Esophagus (tissue), 2 donors: ENCODE data around the gene GPR42. TPM values are rescaled to one million over a fixed set of nuclear protein-coding genes. Genes with fewer than 3 reads are reported as not detected.
"Not testable (repeated sequence)": the region's sequence is repeated elsewhere in the genome, so short reads cannot be mapped to it uniquely, and the experiment has no call there.

ENCODE experiments used
- H3K27ac ChIP-seq, 2 donors: one replicate each; pipeline ENCODE4 v1.5.1; 2013; ENCODE audit warnings: low read depth in 2 of 2, mild to moderate bottlenecking in 2 of 2, inconsistent platforms in 1 of 2, low read length in 1 of 2, moderate library complexity in 1 of 2
- H3K27me3 ChIP-seq, 2 donors: one replicate each; pipeline ENCODE4 v1.6.1; 2013; ENCODE audit warnings: low read length in 2 of 2, control low read depth in 1 of 2, mild to moderate bottlenecking in 1 of 2; ENCODE audit not compliant: insufficient read depth in 2 of 2, control insufficient read depth in 1 of 2
- H3K36me3 ChIP-seq, 2 donors: one replicate each; pipeline ENCODE4 v1.6.1; 2013; ENCODE audit warnings: low read length in 1 of 2; ENCODE audit not compliant: control insufficient read depth in 2 of 2, insufficient read depth in 2 of 2
- H3K4me1 ChIP-seq, 2 donors: one replicate each; pipeline ENCODE4 v1.6.1; 2013; ENCODE audit warnings: low read length in 1 of 2; ENCODE audit not compliant: control insufficient read depth in 2 of 2, insufficient read depth in 2 of 2
- H3K4me3 ChIP-seq, 2 donors: one replicate each; pipeline ENCODE4 v1.5.1; 2013; ENCODE audit warnings: low read length in 2 of 2, mild to moderate bottlenecking in 2 of 2, low read depth in 1 of 2, moderate library complexity in 1 of 2
- H3K9me3 ChIP-seq, 2 donors: one replicate each; pipeline ENCODE4 v1.6.1; 2013; ENCODE audit warnings: mild to moderate bottlenecking in 2 of 2, low read depth in 1 of 2, low read length in 1 of 2, moderate library complexity in 1 of 2; ENCODE audit not compliant: control insufficient read depth in 2 of 2, insufficient read depth in 1 of 2
- WGBS, 2 donors: extraction: QIAGEN DNeasy Blood & Tissue Kit; methylation state at CpG; one replicate each; pipeline ENCODE4 v1.1.7; 2013; 5-methylcytosine and 5-hydroxymethylcytosine counted together
- polyA plus RNA-seq, 2 donors: library from polyadenylated mRNA; stranded (reverse); fragments of 200-250 nt; gene quantifications; one replicate each; pipeline ENCODE4 v1.2.3, GENCODE V29; 2013
- donor health status: healthy with polysubstance abuse.
- donor health status: Bipolar disorder and iron deficiency.

GPR42 gene
- polyA plus RNA-seq, 2 donors = not detected

DNA sequence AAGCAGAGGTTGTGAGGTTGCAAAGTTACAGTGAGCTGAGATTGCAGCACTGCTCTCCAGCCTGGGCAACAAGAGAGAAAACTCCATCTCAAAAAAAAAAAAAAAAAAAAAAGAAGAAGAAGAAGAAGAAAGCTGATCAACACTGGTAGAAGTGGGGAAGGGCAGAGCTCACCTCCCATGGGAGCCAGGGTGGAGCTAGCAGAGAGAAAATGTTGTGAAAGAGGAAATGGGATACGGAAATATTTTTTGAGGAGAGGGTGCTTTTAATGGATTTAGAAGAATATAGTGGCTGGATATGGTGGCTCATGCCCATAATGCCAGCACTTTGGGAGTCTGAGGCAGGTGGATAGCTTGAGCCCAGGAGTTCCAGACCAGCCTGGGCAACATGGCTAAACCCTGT is 6.8 kb downstream of the GPR42 start:
- Histone ChIP-seq H3K4me3 (no peak overlapping the region), H3K27me3 (no peaks in the 10 kb centered on the region), H3K27ac (no peak overlapping the region), H3K36me3 (no peaks in the 10 kb centered on the region), H3K9me3 (no peaks in the 10 kb centered on the region), H3K4me1 (no peaks in the 10 kb centered on the region)
- 48 to 51% methylated on average over 1 of the region's 1 CpG for WGBS, 2 donors

GRCh38 chr19:35378356-35378755 is 7.5 kb downstream of the GPR42 start:
- no peak overlapping the region for H3K27ac ChIP-seq
- 94 to 96% methylated on average over 3 of the region's 3 CpGs for WGBS, 2 donors
- no peak overlapping the region for H3K4me3 ChIP-seq
- H3K9me3 ChIP-seq = no peaks in the 10 kb centered on the region
- no peaks in the 10 kb centered on the region for H3K27me3 ChIP-seq
- no peaks in the 10 kb centered on the region for H3K4me1 ChIP-seq
- no peaks in the 10 kb centered on the region for H3K36me3 ChIP-seq

DNA sequence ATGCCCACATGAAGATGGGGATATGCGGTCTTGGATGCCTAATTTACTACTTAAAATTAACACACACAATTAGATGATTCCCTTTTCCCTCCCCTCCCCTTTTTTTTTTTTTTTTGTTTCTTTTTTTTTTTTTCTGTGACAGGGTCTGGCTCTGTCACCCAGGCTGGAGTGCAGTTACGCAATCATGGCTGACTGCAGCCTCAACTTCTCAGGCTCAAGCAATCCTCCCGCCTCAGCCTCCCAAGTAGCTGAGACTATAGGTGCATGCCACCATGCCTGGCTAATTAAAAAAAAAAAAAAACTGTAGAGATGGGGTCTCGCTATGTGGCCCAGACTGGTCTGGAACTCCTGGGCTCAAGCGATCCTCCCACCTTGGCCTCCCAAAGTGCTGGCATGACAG is 8.7 kb downstream of the GPR42 start:
- H3K36me3 ChIP-seq, H3K27ac ChIP-seq, H3K27me3 ChIP-seq, H3K9me3 ChIP-seq, H3K4me1 ChIP-seq, H3K4me3 ChIP-seq: not testable (repeated sequence)
- 91 to 93% methylated on average over 5 of the region's 5 CpGs for WGBS, 2 donors

GRCh38 chr19:35379992-35380391 is 9.1 kb downstream of the GPR42 start:
- Histone ChIP-seq H3K4me1 (no peaks in the 10 kb centered on the region), H3K4me3 (no peak overlapping the region), H3K27me3 (no peaks in the 10 kb centered on the region), H3K36me3 (no peaks in the 10 kb centered on the region), H3K27ac (no peak overlapping the region), H3K9me3 (no peaks in the 10 kb centered on the region)
- WGBS, 2 donors = 28 to 32% methylated on average over 1 of the region's 1 CpG

DNA sequence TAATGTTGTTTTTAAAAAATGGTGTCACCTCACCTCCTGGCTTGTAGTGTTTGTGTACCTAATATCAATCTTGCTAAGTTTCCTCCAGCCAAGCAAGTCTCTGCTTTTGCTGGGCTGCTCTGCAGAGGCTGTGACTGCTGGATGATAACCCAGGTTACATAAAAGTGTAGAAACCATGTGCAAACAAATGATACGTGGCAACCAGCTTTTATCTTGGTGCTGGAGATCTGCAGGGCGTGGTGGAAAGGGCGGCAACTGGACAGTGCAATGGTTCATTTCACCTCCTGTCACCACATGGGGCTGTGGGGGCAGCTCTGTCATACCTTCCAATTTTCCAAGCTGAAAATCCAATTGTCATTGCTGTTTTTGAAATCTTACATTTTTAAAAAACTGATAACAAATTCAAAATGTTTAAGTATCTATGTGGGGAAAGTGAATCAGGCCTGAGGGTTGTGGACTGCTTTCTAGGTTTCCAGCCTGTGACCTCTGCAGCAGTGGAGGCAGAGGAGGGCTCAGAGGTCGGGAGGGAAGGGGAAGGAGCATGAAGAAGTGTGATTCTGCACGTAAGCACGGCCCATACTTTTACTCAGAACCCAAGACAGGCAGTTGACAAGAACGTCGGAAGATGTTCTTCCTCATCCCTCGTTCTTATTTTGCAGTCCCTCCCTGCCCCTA is 9.7 kb downstream of the GPR42 start:
- no peaks in the 10 kb centered on the region for H3K36me3 ChIP-seq
- no peak overlapping the region for H3K27ac ChIP-seq
- H3K4me3 ChIP-seq = no peak overlapping the region
- WGBS, 2 donors = 59% methylated on average over 9 of the region's 9 CpGs
- H3K4me1 ChIP-seq = no peaks in the 10 kb centered on the region
- H3K27me3 ChIP-seq = no peaks in the 10 kb centered on the region
- H3K9me3 ChIP-seq = no peaks in the 10 kb centered on the region

- H3K27me3 ChIP-seq = no peaks in the 10 kb centered on the region
- 55 to 63% methylated on average over 3 of the region's 3 CpGs for WGBS, 2 donors
- no peaks in the 10 kb centered on the region for H3K4me1 ChIP-seq
- H3K27ac ChIP-seq = no peak overlapping the region
- H3K36me3 ChIP-seq = no peaks in the 10 kb centered on the region
- H3K4me3 ChIP-seq = no peak overlapping the region
- H3K9me3 ChIP-seq = no peaks in the 10 kb centered on the region
Observed at GRCh38 chr19:35381318-35381717, 10.4 kb downstream of the GPR42 start.

GRCh38 chr19:35381926-35382325 is 11.1 kb downstream of the GPR42 start:
- 90 to 92% methylated on average over 6 of the region's 6 CpGs for WGBS, 2 donors
- Histone ChIP-seq H3K4me1 (no peaks in the 10 kb centered on the region), H3K9me3 (no peaks in the 10 kb centered on the region), H3K4me3 (no peak overlapping the region), H3K27ac (no peak overlapping the region), H3K36me3 (no peaks in the 10 kb centered on the region), H3K27me3 (no peaks in the 10 kb centered on the region)

DNA sequence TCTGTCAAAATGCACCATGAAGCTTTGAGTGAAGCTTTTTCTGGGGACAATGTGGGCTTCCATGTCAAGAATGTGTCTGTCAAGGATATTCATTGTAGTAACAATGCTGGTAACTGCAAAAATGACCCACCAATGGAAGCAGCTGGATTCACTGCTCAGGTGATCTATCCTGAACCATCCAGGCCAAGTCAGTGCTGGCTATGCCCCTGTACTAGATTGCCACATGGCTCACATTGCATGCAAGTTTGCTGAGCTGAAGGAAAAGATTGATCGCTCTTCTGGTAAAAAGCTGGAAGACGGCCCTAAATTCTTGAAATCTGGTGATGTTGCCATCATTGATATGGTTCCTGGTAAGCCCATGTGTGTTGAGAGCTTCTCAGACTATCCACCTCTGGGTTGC is 12.7 kb downstream of the GPR42 start:
- H3K27me3 ChIP-seq = no peaks in the 10 kb centered on the region
- no peak overlapping the region for H3K4me3 ChIP-seq
- H3K4me1 ChIP-seq = no peaks in the 10 kb centered on the region
- H3K27ac ChIP-seq = no peak overlapping the region
- WGBS, 2 donors = 85 to 90% methylated on average over 2 of the region's 2 CpGs
- no peaks in the 10 kb centered on the region for H3K36me3 ChIP-seq
- no peaks in the 10 kb centered on the region for H3K9me3 ChIP-seq

DNA sequence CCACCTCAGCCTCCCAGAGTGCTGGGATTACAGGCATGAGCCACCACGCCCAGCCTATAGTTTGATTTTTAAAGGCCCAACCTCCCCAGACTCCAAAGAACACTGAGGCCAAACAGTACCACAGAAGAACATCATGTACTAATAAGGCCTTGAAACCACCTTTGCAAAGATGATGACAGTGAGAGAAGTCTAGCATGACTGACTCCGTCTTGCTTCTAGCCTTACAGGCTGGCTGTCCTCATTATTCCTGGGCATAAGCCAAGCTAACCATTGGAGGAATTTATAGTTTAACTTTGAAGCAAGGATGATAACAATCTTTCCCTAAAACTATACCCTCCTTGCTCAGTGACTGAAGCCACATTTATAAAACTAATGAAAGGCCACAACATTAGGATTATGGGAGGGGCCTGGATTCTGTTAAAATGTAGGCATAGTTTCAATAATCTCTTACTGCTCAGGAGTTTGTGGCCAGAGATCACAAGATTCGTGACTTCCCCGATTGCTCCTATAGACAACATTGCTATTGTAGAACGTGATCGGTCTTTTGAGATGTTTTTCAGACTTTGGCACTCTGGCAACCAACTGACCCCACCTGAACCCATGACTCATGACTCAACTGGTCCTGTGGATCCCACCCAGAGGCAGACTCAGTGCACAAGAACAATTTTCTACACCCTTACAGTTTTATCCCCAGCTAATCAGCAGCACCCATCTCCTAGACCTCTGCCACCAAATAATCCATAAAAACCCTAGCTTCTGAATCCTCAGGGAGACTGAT is 17.6 kb downstream of the GPR42 start:
- Histone ChIP-seq H3K4me1 (no peaks in the 10 kb centered on the region), H3K9me3 (no peaks in the 10 kb centered on the region), H3K27ac (no peak overlapping the region)

More for the DNA sequence above, 17.6 kb downstream of the GPR42 start:
- Histone ChIP-seq H3K27me3 (no peaks in the 10 kb centered on the region), H3K36me3 (no peaks in the 10 kb centered on the region), H3K4me3 (no peak overlapping the region)
- WGBS, 2 donors = 82 to 86% methylated on average over 6 of the region's 6 CpGs
